Brain microvascular endothelial cell (primary cell): ENCODE measurements around the gene SCPEP1.

Experiments
- DNase-seq: peaks from one replicate; pipeline ENCODE4 v3.0.0-alpha.2; 2020
- H3K27ac ChIP-seq: fragments of 250-450 bp; sonication (Bioruptor Pico); 2 replicates; pipeline ENCODE4 v1.5.1; 2020; ENCODE audit warnings: mild to moderate bottlenecking, moderate library complexity
- H3K27me3 ChIP-seq: fragments of 250-450 bp; sonication (Bioruptor Pico); replicated peaks from 2 replicates; pipeline ENCODE4 v1.5.1; 2020; ENCODE audit warnings: mild to moderate bottlenecking
- H3K36me3 ChIP-seq: fragments of 250-450 bp; sonication (Bioruptor Pico); replicated peaks from 2 replicates; pipeline ENCODE4 v1.5.1; 2020; ENCODE audit warnings: mild to moderate bottlenecking
- H3K4me3 ChIP-seq: 2 replicates; pipeline ENCODE4 v1.5.1; 2011; ENCODE audit warnings: low read depth, mild to moderate bottlenecking, control low read depth, low read length, moderate library complexity
- CTCF ChIP-seq: IDR thresholded peaks from 2 replicates; pipeline ENCODE4 v1.5.1; 2011; ENCODE audit warnings: low read depth, mild to moderate bottlenecking, moderate library complexity, low read length, control low read depth, inconsistent platforms; ENCODE audit errors: missing control alignments
- in situ Hi-C: cut with HindIII; loops from 2 replicates; pipeline ENCODE4 v1.10.0; 2017; ENCODE audit warnings: low sequenced_read_pairs, low pct_ligation_motif_present

The SCPEP1 gene

DNA sequence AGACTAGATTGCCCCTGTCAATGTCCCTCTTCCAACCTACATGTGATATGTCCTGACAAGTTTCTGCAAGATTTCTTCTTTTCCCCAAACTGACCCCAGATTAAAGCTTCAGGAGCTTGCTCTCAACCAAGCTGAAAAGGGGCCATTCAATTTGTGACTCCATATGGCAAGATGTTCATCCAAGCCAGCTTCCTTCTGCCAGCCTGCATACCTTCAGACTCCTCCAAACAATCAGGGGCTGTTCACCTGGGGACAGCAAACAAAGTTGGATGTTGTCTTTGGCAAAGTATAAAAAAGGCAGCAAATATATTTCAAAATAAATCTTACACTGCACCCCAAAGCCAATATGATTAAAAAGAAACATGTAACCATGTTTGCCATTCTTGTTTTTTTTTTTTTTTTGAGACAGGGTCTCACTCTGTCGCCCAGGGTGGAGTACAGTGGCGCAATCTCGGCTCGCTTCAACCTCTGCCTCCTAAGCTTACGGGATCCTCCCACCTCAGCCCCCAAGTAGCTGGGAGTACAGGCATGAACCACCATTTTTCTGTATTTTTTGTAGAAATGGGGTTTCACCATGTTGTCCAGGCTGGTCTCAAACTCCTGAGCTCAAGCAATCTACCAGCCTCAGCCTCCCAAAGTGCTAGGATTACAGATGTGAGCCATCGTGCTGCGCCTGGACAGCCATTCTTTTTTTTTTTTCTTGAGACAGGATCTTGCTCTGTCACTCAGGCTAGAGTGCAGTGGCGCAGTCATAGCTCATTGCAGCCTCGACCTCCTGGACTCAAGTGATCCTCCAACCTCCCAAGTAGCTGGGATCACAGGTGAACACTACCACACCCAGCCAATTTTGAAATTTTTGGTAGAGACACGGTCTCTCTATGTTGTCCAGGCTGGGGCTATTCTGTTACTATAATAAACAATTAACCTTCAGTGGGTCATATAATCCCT is 57.1 kb downstream of the SCPEP1 start:
- Histone ChIP-seq H3K27ac (no peak overlapping the region), H3K4me3 (no peak overlapping the region), H3K36me3 (no peaks in the 10 kb centered on the region), H3K27me3 (no peaks in the 10 kb centered on the region)
- in situ Hi-C loops = no loop called here
- no peak for TF ChIP-seq CTCF
- no peak for DNase-seq

GRCh38 chr17:57035971-57036481 is 58.1 kb downstream of the SCPEP1 start:
- in situ Hi-C loops = no loop called here
- Histone ChIP-seq H3K36me3 (no peaks in the 10 kb centered on the region), H3K27ac (no peak overlapping the region), H3K27me3 (no peaks in the 10 kb centered on the region), H3K4me3 (no peak overlapping the region)
- no peak for TF ChIP-seq CTCF
- DNase-seq = no peak

- no peaks in the 10 kb centered on the region for H3K27me3 ChIP-seq
These were observed 59.5 kb downstream of the SCPEP1 start for GRCh38 chr17:57037411-57037810.

DNA sequence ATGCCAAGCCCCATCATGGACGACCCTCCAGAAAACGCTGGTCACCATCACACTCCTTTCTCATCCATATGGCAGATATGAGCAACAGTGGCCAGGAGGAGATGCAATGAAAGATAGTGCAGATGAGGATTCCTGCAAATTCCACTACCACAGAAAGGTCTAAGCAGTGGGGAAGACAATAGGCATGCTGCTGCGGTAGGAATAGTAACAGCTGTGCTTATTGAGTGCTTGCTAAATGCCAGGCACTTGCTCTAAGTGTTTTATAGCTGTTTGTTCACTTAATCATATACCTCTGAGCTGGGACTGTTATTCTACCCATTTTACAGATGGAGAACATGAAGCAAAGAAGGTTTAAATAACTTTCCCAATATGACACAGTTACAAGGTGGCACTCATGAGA is 60.6 kb downstream of the SCPEP1 start:
- no peaks in the 10 kb centered on the region for H3K36me3 ChIP-seq
- no peak for DNase-seq
- no peaks in the 10 kb centered on the region for H3K27me3 ChIP-seq
- H3K4me3 ChIP-seq = no peak overlapping the region
- no peak for TF ChIP-seq CTCF
- in situ Hi-C loops = no loop called here
- H3K27ac ChIP-seq = no peak overlapping the region

More at GRCh38 chr17:57037411-57037810, 59.5 kb downstream of the SCPEP1 start:
- TF ChIP-seq CTCF = no peak
- Histone ChIP-seq H3K4me3 (no peak overlapping the region), H3K36me3 (no peaks in the 10 kb centered on the region), H3K27ac (no peak overlapping the region)
- in situ Hi-C loops = no loop called here
- no peak for DNase-seq

- no peak for DNase-seq
- Histone ChIP-seq H3K4me3 (no peak overlapping the region), H3K27me3 (peaks cover 6% of the 10 kb centered on the region), H3K27ac (no peak overlapping the region), H3K36me3 (no peaks in the 10 kb centered on the region)
- TF ChIP-seq CTCF = no peak
- in situ Hi-C loops = no loop called here
These were observed 62.6 kb downstream of the SCPEP1 start for GRCh38 chr17:57040571-57040970.
